Daoy (cell line): ENCODE measurements around the gene KIF4B. TPM values are rescaled to one million over a fixed set of nuclear protein-coding genes. Genes with fewer than 3 reads are reported as not detected.
"Not testable (repeated sequence)": the region's sequence is repeated elsewhere in the genome, so short reads cannot be mapped to it uniquely, and the experiment has no call there.

ENCODE experiments used
- DNase-seq: peaks from one replicate; pipeline ENCODE4 v3.0.0-alpha.2; 2015; ENCODE audit warnings: low read depth
- total RNA-seq: library from RNA; depleted of rRNA; stranded (reverse); fragments of >200 nt; shearing (Covaris generic); gene quantifications from 2 replicates; pipeline ENCODE4 v1.2.3, GENCODE V29; 2014; rRNA removed

KIF4B gene, protein sequence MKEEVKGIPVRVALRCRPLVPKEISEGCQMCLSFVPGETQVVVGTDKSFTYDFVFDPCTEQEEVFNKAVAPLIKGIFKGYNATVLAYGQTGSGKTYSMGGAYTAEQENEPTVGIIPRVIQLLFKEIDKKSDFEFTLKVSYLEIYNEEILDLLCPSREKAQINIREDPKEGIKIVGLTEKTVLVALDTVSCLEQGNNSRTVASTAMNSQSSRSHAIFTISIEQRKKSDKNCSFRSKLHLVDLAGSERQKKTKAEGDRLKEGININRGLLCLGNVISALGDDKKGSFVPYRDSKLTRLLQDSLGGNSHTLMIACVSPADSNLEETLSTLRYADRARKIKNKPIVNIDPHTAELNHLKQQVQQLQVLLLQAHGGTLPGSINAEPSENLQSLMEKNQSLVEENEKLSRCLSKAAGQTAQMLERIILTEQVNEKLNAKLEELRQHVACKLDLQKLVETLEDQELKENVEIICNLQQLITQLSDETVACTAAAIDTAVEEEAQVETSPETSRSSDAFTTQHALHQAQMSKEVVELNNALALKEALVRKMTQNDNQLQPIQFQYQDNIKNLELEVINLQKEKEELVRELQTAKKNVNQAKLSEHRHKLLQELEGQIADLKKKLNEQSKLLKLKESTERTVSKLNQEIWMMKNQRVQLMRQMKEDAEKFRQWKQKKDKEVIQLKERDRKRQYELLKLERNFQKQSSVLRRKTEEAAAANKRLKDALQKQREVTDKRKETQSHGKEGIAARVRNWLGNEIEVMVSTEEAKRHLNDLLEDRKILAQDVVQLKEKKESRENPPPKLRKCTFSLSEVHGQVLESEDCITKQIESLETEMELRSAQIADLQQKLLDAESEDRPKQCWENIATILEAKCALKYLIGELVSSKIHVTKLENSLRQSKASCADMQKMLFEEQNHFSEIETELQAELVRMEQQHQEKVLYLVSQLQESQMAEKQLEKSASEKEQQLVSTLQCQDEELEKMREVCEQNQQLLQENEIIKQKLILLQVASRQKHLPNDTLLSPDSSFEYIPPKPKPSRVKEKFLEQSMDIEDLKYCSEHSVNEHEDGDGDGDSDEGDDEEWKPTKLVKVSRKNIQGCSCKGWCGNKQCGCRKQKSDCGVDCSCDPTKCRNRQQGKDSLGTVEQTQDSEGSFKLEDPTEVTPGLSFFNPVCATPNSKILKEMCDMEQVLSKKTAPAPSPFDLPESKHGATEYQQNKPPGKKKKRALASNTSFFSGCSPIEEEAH
- 0.17 TPM in 1 of 2 replicates, not detected in the other for total RNA-seq

GRCh38 chr5:155013526-155013925, at the start of gene KIF4B:
KIF4B (plus strand) TSS chr5:155013755; CDS start chr5:155013860, 105 bp downstream.
- DNase-seq, result no peak

DNA sequence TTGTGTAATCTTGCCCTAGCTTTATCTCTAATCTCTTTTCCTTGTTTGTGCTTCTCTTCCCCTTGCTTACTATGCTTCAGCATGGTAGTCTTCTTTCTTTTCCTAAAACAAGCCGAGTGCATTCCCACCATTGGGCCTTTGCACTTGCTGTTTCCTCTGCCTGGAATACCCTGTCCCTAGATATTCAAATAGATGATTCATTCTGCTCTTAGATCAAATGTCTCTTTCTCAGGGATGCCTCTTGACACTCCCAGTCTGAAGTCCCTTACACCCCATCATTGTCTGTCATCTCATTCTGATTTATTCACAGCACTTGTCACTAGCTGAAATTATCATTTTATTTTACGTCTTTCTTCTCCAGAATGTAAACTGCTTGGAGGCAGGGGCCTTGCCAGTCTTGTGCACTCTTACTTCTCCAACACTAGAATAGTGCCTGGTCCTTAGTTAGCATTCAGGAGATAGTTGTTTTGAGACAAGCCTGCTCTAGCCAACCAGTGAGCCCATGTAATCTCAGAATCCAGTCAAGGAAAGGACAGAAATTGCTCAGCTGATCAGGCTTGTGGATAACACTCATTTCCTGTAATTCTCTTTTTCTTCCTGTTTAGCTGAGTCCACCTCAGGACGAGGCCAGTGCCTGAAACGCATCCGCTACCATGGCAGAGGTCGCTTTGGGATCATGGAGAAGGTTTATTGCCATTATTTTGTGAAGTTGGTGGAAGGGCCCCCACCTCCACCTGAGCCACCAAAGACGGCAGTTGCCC, 47.3 kb upstream of the KIF4B start:
- no peak for DNase-seq

DNA sequence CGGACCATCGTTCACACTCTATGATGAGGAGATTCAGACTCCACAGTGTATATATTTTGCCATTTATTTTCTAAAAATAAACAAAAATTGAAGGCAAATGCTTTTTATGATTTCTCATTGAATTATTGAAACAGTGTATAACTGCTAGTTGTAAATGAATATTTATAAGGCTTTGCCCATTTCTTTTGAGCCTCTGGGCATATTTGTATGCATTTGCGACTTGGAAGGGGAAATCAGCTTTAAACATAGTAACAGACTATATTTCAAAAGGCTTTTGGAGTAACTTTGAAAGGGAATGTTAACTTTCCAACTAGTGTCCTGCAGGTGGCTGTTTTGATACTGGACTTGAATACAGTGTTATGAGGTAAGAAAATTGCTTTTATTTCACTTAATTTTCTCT, 46.7 kb upstream of the KIF4B start:
- DNase-seq, result no peak

- DNase-seq, result no peak
Measured at GRCh38 chr5:154967421-154968024, 46.0 kb upstream of the KIF4B start.

DNA sequence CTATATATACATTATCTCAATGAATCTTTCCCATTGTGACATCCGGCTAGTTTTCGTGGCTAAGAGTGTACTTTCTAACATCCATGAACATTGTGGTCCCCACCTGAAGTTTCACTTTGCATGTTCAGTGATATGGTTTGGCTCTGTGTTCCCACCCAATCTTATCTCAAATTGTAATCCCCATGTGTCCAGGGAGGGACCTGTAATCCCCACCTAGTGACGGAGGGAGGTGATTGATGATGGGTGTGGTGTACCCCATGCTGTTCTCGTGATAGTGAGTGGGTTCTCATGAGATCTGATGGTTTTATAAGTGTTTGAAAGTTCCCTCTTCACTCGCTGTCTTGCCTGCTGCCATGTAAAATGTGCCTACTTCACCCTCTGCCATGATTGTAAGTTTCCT, 44.6 kb upstream of the KIF4B start:
- DNase-seq, result no peak

GRCh38 chr5:154970759-154971158, 42.8 kb upstream of the KIF4B start:
- DNase-seq, result no peak

GRCh38 chr5:154971501-154971900, 42.1 kb upstream of the KIF4B start:
- no peak for DNase-seq

- DNase-seq, result peak; percentile 30
Measured at GRCh38 chr5:154972476-154973080, 41.0 kb upstream of the KIF4B start.

- not testable (repeated sequence) for DNase-seq
Measured at GRCh38 chr5:154976082-154976481, 37.5 kb upstream of the KIF4B start.

GRCh38 chr5:154977409-154977808, 36.1 kb upstream of the KIF4B start:
- DNase-seq, result no peak

DNA sequence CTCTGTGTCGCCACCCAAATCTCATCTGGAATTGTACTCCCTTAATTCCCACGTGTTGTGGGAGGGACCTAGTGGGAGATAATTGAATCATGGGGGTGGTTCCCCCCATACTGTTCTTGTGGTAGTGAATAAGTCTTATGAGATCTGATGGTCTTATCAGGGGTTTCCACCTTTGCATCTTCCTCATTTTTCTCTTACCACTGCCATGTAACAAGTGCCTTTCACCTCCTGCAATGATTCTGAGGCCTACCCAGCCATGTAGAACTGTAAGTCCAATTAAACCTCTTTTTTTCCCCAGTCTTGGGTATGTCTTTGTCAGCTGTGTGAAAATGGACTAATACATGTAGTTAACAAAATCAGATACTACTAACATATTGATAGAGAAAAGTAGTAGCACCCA, 35.3 kb upstream of the KIF4B start:
- DNase-seq, result not testable (repeated sequence)

GRCh38 chr5:154984946-154985516, 28.5 kb upstream of the KIF4B start:
- no peak for DNase-seq

DNA sequence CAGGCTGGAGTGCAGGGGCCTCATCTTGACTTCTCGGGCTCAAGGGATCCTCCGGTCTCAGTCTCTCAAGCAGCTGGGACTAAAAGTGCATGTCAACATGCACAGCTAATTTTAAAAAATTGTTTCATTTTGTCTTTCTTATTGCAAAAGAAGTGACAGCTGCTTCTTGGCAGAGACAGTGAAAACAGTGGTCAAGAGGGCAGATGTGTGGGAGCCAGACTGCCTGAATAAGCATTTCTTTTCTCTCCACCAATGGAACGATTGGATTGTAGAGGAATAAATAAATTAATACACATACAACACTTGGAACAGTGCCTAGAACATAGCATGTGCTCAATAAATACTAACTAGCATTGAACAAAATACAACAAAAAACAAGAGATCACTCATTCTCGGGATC, 27.4 kb upstream of the KIF4B start:
- DNase-seq, result no peak

DNA sequence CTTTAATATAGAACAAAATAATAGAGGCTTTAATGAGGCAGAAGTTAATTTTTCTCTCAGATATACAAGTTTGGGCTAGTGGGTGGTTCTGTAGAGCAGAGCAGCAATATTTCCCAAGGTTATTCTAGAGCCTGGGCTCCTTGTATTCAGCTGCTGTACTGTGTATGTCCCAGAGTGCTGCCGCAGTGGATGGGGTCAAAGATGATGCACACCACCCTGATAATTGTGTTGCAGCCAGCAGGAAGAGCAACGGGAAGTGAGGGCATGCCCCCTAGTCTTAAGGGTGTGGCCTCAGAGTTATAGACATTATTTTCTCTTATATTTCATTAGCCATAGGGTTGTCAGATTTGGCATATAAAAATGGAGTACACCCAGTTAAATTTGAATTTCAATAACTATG, 23.9 kb upstream of the KIF4B start:
- no peak for DNase-seq

DNA sequence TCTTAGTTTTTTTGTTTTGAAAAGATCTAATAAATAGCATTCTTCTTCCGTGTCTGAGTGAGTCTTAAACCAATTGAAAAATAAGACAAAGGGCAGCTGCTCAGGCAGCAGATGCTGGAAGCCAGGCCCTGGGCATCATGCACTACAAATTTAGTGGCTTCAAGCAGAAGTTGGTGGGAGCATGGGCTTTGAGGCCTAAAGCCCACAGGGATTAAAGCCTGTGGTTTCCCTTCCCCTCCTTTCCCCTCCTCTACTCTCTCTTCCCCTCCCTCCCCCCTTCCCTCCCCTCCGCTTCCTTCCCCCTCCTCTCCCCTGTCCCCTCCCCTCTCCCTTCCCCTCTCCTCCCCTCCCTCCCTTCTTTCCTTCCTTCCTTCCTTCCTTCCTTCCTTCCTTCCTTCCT, 20.1 kb upstream of the KIF4B start:
- DNase-seq, result no peak

GRCh38 chr5:154995679-154996078, 17.9 kb upstream of the KIF4B start:
- DNase-seq, result no peak

DNA sequence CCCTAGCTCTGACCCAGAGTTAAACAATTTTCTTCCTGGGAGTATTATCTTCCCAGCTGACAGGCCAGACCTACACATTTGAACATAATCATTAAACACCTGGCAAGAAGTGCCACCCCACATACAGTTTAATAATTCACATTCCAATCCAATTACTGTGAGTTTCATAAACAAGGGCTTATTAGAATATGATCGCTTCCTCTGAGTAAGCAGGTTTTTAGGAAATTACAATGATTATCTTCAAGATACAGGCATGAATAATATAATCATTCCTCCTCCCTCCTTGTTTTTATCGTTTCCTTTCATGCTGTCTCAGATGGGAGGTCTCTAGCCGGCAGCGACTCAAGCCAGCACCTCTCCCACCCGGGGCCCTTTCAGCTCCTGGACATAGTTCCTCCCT, 15.8 kb upstream of the KIF4B start:
- peak; percentile 19 for DNase-seq

DNA sequence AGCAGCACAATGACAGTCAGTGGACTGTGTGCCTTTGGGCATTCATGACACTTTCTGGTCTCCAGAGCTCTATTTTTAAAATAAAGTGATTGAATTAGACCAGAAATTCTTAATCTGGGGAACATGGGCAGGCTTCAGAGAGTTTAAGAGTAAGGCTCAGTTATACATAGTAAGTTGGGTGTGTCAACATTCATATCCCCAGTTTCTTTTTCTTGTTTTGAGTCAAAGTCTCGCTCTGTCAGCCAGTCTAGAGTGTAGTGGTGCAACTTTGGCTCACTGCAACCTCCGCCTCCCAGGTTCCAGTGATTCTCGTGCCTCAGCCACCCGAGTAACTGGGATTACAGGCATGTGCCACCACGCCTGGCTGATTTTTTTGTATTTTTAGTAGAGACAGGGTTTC, 13.7 kb upstream of the KIF4B start:
- no peak for DNase-seq

DNA sequence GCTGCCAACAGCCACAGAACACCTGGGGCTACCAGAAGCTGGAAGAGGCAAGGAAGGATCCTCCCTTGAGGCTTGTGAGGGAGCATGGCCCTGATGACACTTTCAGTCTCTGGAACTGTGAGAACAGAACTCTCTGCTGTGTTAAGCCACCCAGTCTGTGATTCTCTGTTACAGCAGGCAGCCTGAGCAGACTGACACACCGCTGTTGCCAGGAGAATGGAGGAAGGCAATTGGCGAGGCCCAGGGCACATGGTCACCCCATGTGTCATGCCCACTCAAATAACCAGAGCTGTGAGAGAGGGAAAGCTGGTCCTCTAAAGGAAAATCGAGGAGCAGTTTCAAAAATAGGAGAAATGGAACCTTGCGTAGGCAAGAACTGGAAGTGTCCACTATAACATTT, 12.0 kb upstream of the KIF4B start:
- DNase-seq, result peak; percentile 15

DNA sequence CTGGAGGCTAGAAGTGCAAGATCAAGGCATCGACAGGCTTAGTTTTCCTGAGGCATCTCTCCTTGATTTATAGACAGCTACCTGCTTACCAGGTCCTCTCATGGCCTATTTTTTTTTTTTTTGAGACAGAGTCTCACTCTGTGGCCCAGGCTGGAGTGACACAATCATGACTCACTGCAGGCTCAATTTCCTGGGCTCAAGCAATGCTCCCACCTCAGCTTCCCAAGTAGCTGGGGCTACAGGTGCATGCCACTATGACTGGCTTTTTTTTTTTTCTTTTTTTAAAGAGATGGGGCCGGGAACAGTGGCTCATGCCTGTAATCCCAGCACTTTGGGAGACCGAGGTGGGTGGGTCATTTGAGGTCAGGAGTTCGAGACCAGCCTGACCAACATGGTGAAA, 10.8 kb upstream of the KIF4B start:
- peak; percentile 65 for DNase-seq
